Effector memory CD4-positive, alpha-beta T cell (primary cell): ENCODE measurements around the gene FSD2.

Source experiments
- DNase-seq, 3 donors: peaks; one replicate each; pipeline ENCODE4 v3.0.0-alpha.2; 2020
- H3K27ac ChIP-seq: 2 replicates; pipeline ENCODE4 v1.7.0; 2013; ENCODE audit warnings: mild to moderate bottlenecking, low read length, moderate library complexity; ENCODE audit not compliant: insufficient read depth, poor library complexity, severe bottlenecking
- H3K27me3 ChIP-seq: replicated peaks from 2 replicates; pipeline ENCODE4 v1.7.0; 2013; ENCODE audit warnings: mild to moderate bottlenecking, low read length; ENCODE audit not compliant: insufficient read depth, control insufficient read depth, poor library complexity, severe bottlenecking
- H3K36me3 ChIP-seq: 2 replicates; pipeline ENCODE4 v1.7.0; 2013; ENCODE audit warnings: mild to moderate bottlenecking, low read length, moderate library complexity; ENCODE audit not compliant: control insufficient read depth, insufficient read depth
- H3K4me1 ChIP-seq: 2 replicates; pipeline ENCODE4 v1.7.0; 2013; ENCODE audit warnings: low read length, mild to moderate bottlenecking; ENCODE audit not compliant: control insufficient read depth, insufficient read depth, poor library complexity, severe bottlenecking
- H3K4me3 ChIP-seq: 2 replicates; pipeline ENCODE4 v1.7.0; 2013; ENCODE audit warnings: low read length, low read depth, mild to moderate bottlenecking; ENCODE audit not compliant: insufficient read depth, poor library complexity, severe bottlenecking
- H3K9me3 ChIP-seq: 2 replicates; pipeline ENCODE4 v1.7.0; 2013; ENCODE audit warnings: mild to moderate bottlenecking, low read length, moderate library complexity; ENCODE audit not compliant: control insufficient read depth

FSD2 gene

GRCh38 chr15:82798104-82798503 lies 7.8 kb downstream of the FSD2 start:
- no peak for DNase-seq
- no peaks in the 10 kb centered on the region for H3K9me3 ChIP-seq
- no peaks in the 10 kb centered on the region for H3K36me3 ChIP-seq
- no peak overlapping the region for H3K4me3 ChIP-seq
- peaks cover 9% of the 10 kb centered on the region for H3K27me3 ChIP-seq
- no peak overlapping the region for H3K27ac ChIP-seq
- no peaks in the 10 kb centered on the region for H3K4me1 ChIP-seq

GRCh38 chr15:82793737-82794136 lies 12.1 kb downstream of the FSD2 start:
- H3K9me3 ChIP-seq, result no peaks in the 10 kb centered on the region
- no peak for DNase-seq
- H3K27ac ChIP-seq, result no peak overlapping the region
- no peaks in the 10 kb centered on the region for H3K36me3 ChIP-seq
- H3K27me3 ChIP-seq, result no peaks in the 10 kb centered on the region
- H3K4me1 ChIP-seq, result no peaks in the 10 kb centered on the region
- no peak overlapping the region for H3K4me3 ChIP-seq

DNA sequence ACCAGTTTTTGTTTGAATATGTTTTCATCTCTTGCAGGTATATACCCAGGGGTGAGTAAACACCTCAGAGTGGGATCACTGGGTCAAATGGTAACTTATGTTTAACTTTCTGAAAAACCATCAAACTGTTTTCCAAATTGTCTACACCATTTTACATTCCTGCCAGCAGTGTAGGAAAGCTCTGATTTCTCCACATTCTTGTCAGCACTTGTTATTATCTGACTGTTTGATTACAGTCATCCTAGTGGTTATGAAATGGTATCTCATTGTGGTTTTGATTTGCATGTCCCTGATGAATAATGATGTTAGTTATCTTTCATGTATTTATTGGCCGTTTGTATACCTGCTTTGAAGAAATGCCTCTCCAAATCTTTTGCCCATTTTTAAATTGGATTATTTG lies 13.8 kb downstream of the FSD2 start:
- no peak overlapping the region for H3K4me3 ChIP-seq
- H3K27ac ChIP-seq, result no peak overlapping the region
- no peaks in the 10 kb centered on the region for H3K9me3 ChIP-seq
- no peaks in the 10 kb centered on the region for H3K27me3 ChIP-seq
- no peak for DNase-seq
- no peaks in the 10 kb centered on the region for H3K36me3 ChIP-seq
- H3K4me1 ChIP-seq, result no peaks in the 10 kb centered on the region

DNA sequence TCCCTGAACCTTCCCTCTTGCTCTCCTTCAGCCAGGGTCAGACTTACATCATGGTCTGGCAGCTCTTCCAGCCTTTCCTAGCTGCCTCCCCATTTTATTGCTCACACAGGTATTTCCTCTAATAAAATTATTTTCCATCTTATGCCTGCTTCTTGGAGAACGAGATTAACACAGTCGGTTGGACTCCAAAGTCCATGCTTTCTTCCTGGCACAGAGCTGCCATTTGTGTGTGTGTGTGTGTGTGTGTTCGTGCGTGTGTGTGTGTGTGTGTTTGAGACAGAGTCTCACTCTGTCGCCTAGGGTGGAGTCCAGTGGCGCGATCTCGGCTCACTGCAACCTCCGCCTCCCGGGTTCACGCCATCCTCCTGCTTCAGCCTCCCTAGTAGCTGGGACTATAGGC lies 15.5 kb downstream of the FSD2 start:
- Histone ChIP-seq H3K27me3 (no peaks in the 10 kb centered on the region), H3K4me3 (no peak overlapping the region), H3K9me3 (no peaks in the 10 kb centered on the region), H3K4me1 (no peaks in the 10 kb centered on the region), H3K36me3 (no peaks in the 10 kb centered on the region), H3K27ac (no peak overlapping the region)
- no peak for DNase-seq

GRCh38 chr15:82789491-82789890 lies 16.4 kb downstream of the FSD2 start:
- Histone ChIP-seq H3K4me3 (no peak overlapping the region), H3K27ac (no peak overlapping the region), H3K36me3 (no peaks in the 10 kb centered on the region), H3K27me3 (no peaks in the 10 kb centered on the region), H3K9me3 (no peaks in the 10 kb centered on the region), H3K4me1 (no peaks in the 10 kb centered on the region)
- DNase-seq, result no peak

DNA sequence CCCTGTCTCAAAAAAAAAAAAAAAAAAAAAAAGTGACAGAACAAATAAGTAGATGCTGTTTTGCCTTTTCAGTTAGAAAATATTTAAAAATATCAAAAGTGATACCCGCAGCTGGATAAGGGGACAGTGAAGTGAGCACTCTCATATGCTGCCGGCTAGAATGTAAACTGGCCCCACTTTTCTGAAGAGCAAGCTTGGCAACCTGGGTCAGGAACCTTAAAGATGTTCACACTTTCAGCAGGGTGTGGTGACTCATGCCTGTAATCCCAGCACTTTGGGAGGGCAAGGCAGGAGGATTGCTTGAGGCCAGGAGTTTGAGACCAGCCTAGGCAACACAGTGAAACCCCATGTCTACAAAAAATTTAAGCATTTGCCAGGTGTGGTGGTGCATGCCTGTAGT lies 17.4 kb downstream of the FSD2 start:
- H3K4me3 ChIP-seq, result no peak overlapping the region
- no peaks in the 10 kb centered on the region for H3K27me3 ChIP-seq
- no peaks in the 10 kb centered on the region for H3K9me3 ChIP-seq
- DNase-seq, result no peak
- H3K27ac ChIP-seq, result no peak overlapping the region
- no peaks in the 10 kb centered on the region for H3K4me1 ChIP-seq
- no peaks in the 10 kb centered on the region for H3K36me3 ChIP-seq

DNA sequence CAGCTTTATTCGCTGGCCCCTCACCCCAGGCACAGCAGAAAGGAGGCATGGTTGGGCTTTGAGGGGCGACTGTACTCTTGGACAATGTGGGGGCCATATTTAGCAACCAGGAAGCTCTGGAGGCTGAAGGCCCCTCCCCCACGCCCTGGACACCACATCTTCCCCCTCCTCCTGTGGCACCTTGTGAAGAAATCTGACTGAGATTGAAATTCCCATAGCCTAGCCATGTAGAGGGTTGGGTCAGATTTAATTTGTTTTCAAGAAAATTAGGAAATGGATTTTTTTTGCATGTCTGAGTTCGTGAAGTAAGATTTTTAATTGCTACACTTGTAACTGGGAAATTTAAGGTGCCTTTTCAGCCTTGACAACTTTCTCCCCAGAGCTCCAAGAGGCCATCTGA lies 24.5 kb downstream of the FSD2 start:
- no peaks in the 10 kb centered on the region for H3K36me3 ChIP-seq
- no peak overlapping the region for H3K27ac ChIP-seq
- H3K9me3 ChIP-seq, result no peaks in the 10 kb centered on the region
- H3K27me3 ChIP-seq, result no peaks in the 10 kb centered on the region
- DNase-seq, result no peak
- no peak overlapping the region for H3K4me3 ChIP-seq
- H3K4me1 ChIP-seq, result no peaks in the 10 kb centered on the region

DNA sequence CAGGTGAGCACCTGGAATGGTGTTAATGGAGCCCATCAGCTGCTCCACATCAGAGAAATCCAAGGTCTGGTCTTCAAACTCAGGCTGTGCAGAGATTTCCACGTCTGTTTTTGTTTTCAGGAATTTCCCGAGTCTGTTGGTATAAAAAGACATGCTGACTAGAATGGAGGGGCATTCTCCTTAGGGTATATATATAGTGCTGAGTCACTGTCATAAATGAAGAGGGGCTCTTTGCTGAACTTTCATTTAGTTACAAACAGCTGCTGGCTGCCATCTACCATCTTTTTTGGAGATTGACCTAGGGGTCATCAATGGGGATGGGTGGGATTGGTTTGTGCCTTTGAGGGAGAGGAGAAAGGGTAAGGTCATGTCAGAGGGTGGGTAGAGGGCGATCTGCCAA lies 27.1 kb downstream of the FSD2 start:
- Histone ChIP-seq H3K27me3 (no peaks in the 10 kb centered on the region), H3K36me3 (no peaks in the 10 kb centered on the region), H3K4me1 (no peaks in the 10 kb centered on the region), H3K27ac (no peak overlapping the region), H3K4me3 (no peak overlapping the region), H3K9me3 (no peaks in the 10 kb centered on the region)
- DNase-seq, result no peak

GRCh38 chr15:82774496-82774895 lies 31.4 kb downstream of the FSD2 start:
- H3K4me1 ChIP-seq, result no peaks in the 10 kb centered on the region
- no peak overlapping the region for H3K4me3 ChIP-seq
- H3K27me3 ChIP-seq, result no peaks in the 10 kb centered on the region
- H3K9me3 ChIP-seq, result no peaks in the 10 kb centered on the region
- H3K36me3 ChIP-seq, result no peaks in the 10 kb centered on the region
- H3K27ac ChIP-seq, result no peak overlapping the region
- no peak for DNase-seq

DNA sequence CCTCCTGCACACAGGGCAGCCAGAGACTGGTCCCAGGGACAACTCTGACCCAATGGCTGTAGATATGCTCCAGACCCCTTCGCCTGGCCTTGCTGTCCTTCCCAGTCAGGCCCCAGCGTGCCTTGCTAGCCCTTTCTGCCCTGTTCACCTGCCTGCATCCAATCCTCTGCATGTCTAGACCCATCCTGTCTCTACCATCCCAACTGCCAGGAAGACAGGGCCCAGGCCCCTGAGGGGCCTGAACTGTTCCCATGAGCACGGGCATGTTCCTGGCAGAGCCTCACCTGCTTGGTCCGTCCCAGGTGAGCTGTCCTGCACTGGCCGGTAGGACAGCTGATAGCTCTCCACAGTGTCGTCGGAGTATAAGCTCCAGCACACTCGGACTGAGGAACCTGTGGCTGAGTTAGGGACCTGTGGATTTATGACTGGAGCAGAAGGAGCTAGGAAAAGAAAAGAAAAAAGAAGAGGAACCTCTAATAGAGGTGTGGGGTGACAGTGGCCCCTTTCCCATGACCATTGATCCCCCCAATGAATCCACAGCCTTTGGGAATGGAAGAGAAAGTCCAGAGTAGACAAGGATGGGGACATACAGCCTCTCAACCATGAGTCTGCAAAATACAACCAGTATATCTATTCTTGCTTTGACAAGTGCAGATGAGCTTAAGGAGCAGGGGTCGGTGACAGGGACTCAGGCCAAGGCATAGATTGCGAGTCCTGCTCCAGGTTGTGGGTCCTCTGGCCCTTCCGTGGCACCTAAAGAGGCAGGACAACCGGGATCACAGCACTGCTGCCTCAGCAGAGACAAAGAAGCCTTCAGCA lies 33.9 kb downstream of the FSD2 start:
- no peak overlapping the region for H3K27ac ChIP-seq
- no peaks in the 10 kb centered on the region for H3K4me1 ChIP-seq
- no peaks in the 10 kb centered on the region for H3K9me3 ChIP-seq
- no peak for DNase-seq
- H3K27me3 ChIP-seq, result no peaks in the 10 kb centered on the region
- H3K36me3 ChIP-seq, result no peaks in the 10 kb centered on the region
- no peak overlapping the region for H3K4me3 ChIP-seq
